Psoas muscle (tissue), 8 donors: ENCODE data around the gene PTPRM. TPM values are rescaled to one million over a fixed set of nuclear protein-coding genes. Genes with fewer than 3 reads are reported as not detected.
A peak's percentile ranks its signal among the peaks of the same experiment; 100 is the strongest.

Source experiments
- ATAC-seq, 4 donors: fragments of 200-7000 bp; cut with Tn5 transposase; one replicate each; pipeline ENCODE4 v1.9.1; 2020; ENCODE audit warnings: moderate library complexity in 3 of 4, mild to moderate bottlenecking in 2 of 4
- DNase-seq, 2 donors: peaks; one replicate each; pipeline ENCODE4 v3.0.0-alpha.2; 2020
- H3K27ac ChIP-seq: fragments of 200-600 bp; one replicate; pipeline ENCODE4 v1.8.0; 2022
- H3K27me3 ChIP-seq, 3 donors: fragments of 200-600 bp in 1 of 3; one replicate each; pipeline versions ENCODE4 v1.6.1 to v1.8.0; 2013 to 2022; ENCODE audit warnings: low read length in 2 of 3, mild to moderate bottlenecking in 2 of 3, moderate library complexity in 1 of 3; ENCODE audit not compliant: insufficient read depth in 3 of 3
- H3K36me3 ChIP-seq, 2 donors: fragments of 200-600 bp in 1 of 2; one replicate each; pipeline versions ENCODE4 v1.6.1 to v1.8.0; 2013 to 2022; ENCODE audit warnings: low read depth in 1 of 2, mild to moderate bottlenecking in 1 of 2, moderate library complexity in 1 of 2; ENCODE audit not compliant: insufficient read depth in 1 of 2
- H3K4me1 ChIP-seq: fragments of 200-600 bp; one replicate; pipeline ENCODE4 v1.8.0; 2022
- H3K4me3 ChIP-seq: fragments of 200-600 bp; one replicate; pipeline ENCODE4 v1.8.0; 2022; ENCODE audit warnings: mild to moderate bottlenecking
- H3K9me3 ChIP-seq: fragments of 200-600 bp; one replicate; pipeline ENCODE4 v1.8.0; 2022
- WGBS, 3 donors: extraction: QIAGEN DNeasy Blood & Tissue Kit; methylation state at CpG; one replicate each; pipeline versions ENCODE4 v1.1.6 to v1.1.7; 2013; 5-methylcytosine and 5-hydroxymethylcytosine counted together
- intact Hi-C, 2 donors: fragments of 100-400 bp; cut with DNase I; formaldehyde crosslinking; loops; one replicate each; pipeline versions ENCODE4 v1.11.0 to v1.14.2; 2022
- polyA plus RNA-seq, 3 donors: library from polyadenylated mRNA; stranded (reverse); fragments of 200-250 nt; gene quantifications; one replicate each; pipeline ENCODE4 v1.2.3, GENCODE V29; 2013
- total RNA-seq, 4 donors: library from RNA; stranded (reverse); fragmentation: NEBNext Ultra II Directional in 2 of 4; extraction: Animal tissue kit (Norgen Biotek cat#: 25700) in 2 of 4; gene quantifications; one replicate each; pipeline versions ENCODE4 v1.2.1 to v1.2.4, GENCODE V29; 2021 to 2023
- TF ChIP-seq, protein P1 (sequence below): fragments of 200-600 bp; IDR thresholded peaks from one replicate; pipeline ENCODE4 v1.8.0; 2022; ENCODE audit warnings: antibody characterized with exemption
- donor health status: healthy with polysubstance abuse.
- donor health status: DM: no; HTN: no; CAD: no; lungs with moderate emphysema.
- donor health status: Bipolar disorder and iron deficiency.
- donor health status: healthy.
- donor health status: DM: yes; HTN: yes; CAD: no.
- donor health status: DM: no; HTN: no; CAD: no.
- donor health status: DM: no; HTN: no; CAD: no.
- donor health status: DM: yes; HTN: yes; CAD: no.

Gene PTPRM
- total and polyA plus RNA-seq, 7 donors, result 27.4 to 78.9 (median 39.0) TPM

DNA sequence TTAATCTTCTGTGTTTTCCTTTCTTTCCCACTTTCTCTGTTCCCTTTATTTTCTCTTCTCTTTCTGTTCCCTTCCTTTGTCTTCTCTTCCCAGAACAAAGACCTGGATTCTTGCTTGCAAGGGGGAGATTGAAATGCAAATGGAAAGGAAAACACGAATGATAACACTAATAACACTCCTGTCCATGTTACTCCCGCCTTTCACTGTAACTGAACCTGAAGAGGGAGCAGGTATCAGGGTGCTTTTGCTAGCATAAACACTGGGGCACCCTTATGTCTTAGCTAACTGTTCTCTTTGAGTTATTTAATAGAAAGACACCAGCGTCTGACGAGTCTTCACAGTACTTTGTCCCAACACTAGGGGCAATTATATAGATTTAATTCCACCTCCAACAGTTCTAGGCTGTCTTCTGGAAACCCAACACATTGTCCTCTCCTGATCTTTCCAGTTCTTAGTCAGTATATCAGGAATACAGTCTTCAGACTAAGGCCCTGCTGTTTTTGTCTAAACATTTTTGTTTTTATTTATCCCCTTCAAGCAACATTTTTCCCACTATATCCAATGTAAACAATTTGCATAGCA lies 99.2 kb downstream of the PTPRM start:
- no peak overlapping the region for H3K27ac ChIP-seq
- H3K27me3 ChIP-seq, result no peaks in the 10 kb centered on the region
- H3K4me1 ChIP-seq, result peaks cover 42% of the 10 kb centered on the region
- no peak overlapping the region for H3K4me3 ChIP-seq
- intact Hi-C loops, result no loop called here
- 71 to 78% (median 76%) methylated on average over 4 of the region's 4 CpGs for WGBS, 3 donors
- no peak for ATAC-seq
- no peak for DNase-seq
- H3K36me3 ChIP-seq, result no peaks in the 10 kb centered on the region
- TF ChIP-seq, protein P1, sequence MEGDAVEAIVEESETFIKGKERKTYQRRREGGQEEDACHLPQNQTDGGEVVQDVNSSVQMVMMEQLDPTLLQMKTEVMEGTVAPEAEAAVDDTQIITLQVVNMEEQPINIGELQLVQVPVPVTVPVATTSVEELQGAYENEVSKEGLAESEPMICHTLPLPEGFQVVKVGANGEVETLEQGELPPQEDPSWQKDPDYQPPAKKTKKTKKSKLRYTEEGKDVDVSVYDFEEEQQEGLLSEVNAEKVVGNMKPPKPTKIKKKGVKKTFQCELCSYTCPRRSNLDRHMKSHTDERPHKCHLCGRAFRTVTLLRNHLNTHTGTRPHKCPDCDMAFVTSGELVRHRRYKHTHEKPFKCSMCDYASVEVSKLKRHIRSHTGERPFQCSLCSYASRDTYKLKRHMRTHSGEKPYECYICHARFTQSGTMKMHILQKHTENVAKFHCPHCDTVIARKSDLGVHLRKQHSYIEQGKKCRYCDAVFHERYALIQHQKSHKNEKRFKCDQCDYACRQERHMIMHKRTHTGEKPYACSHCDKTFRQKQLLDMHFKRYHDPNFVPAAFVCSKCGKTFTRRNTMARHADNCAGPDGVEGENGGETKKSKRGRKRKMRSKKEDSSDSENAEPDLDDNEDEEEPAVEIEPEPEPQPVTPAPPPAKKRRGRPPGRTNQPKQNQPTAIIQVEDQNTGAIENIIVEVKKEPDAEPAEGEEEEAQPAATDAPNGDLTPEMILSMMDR, result no peak
- H3K9me3 ChIP-seq, result no peaks in the 10 kb centered on the region

DNA sequence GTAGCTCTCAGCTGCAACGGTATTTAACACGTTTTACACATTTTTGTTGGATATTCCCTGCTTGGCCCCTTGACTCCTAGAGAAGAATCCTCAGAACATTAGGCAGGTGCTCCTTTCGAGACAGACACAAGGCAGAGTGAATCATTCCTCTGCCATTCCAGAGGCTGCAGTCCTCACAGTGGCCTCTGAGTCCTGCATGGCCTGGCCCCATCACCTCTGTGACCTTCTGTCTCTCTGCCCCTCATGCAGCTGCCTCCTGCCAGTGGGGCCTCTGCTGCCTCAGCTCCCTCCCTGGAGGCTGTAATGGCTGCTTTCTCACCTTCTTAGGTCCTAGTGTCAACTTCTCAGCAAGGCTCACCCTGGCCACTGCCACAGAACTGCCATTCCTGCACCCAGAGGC lies 101.3 kb downstream of the PTPRM start:
- H3K4me1 ChIP-seq, result peaks cover 40% of the 10 kb centered on the region

DNA sequence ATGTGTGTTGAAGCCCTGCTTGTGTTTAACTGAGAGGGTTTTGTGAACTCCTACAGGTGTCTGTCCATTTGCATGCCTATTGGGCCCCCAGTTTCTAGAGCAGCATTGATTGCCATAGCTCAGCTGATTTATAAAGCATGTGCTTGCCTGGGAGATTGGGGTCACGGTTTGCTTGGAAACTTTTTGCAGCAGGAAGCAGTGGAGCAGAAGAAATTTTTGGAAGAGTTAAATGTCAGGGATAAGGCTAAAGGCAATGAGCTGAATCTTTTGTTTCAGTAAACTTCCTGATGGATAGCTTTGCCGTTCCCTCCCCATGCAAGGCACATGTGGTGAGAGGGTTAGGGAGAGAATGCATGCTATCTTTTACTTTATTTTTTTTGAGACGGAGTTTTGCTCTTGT lies 102.2 kb downstream of the PTPRM start:
- intact Hi-C loops, result no loop called here
- H3K4me3 ChIP-seq, result no peak overlapping the region
- H3K27ac ChIP-seq, result no peak overlapping the region
- no peak for DNase-seq
- ATAC-seq, result no peak
- WGBS, 3 donors, result 50 to 65% (median 55%) methylated on average over 3 of the region's 3 CpGs
- no peaks in the 10 kb centered on the region for H3K36me3 ChIP-seq
- peaks cover 36% of the 10 kb centered on the region for H3K4me1 ChIP-seq
- no peaks in the 10 kb centered on the region for H3K9me3 ChIP-seq
- H3K27me3 ChIP-seq, result no peaks in the 10 kb centered on the region
- TF ChIP-seq, protein P1, result no peak

More for the DNA sequence above, 101.3 kb downstream of the PTPRM start:
- no peak overlapping the region for H3K4me3 ChIP-seq
- 85 to 96% (median 91%) methylated on average over 3 of the region's 3 CpGs for WGBS, 3 donors
- peak in 2 of 4 donors; percentile 33 to 49 for ATAC-seq
- DNase-seq, result no peak
- no peaks in the 10 kb centered on the region for H3K27me3 ChIP-seq
- H3K9me3 ChIP-seq, result no peaks in the 10 kb centered on the region
- intact Hi-C loops, result no loop called here
- no peak overlapping the region for H3K27ac ChIP-seq
- H3K36me3 ChIP-seq, result no peaks in the 10 kb centered on the region
- TF ChIP-seq, protein P1, result no peak

DNA sequence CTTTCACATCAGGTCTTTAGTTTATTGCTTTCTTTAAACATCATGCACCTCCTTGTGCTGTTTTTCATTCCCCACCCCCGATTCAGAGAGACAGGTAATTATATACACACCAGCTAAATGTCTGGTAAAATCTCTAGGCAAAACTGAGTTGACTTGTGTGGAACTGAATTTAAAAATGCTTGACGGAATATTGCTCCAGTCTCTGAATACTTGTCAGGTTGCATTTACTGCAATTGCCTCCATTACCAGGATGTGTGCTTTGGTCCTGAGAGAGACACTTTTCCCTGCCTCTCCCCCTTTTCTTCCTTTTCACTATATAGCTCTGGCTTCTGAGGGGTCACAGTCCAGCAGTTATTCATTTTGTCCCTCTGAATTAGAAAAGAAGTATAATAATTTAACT lies 104.0 kb downstream of the PTPRM start:
- TF ChIP-seq, protein P1, result no peak
- Histone ChIP-seq H3K4me1 (peaks cover 44% of the 10 kb centered on the region), H3K9me3 (no peaks in the 10 kb centered on the region), H3K4me3 (no peak overlapping the region), H3K27me3 (no peaks in the 10 kb centered on the region), H3K36me3 (no peaks in the 10 kb centered on the region), H3K27ac (no peak overlapping the region)
- ATAC-seq, result no peak
- DNase-seq, result no peak
- intact Hi-C loops, result no loop called here
- 93% methylated on average over 2 of the region's 2 CpGs for WGBS, 3 donors

DNA sequence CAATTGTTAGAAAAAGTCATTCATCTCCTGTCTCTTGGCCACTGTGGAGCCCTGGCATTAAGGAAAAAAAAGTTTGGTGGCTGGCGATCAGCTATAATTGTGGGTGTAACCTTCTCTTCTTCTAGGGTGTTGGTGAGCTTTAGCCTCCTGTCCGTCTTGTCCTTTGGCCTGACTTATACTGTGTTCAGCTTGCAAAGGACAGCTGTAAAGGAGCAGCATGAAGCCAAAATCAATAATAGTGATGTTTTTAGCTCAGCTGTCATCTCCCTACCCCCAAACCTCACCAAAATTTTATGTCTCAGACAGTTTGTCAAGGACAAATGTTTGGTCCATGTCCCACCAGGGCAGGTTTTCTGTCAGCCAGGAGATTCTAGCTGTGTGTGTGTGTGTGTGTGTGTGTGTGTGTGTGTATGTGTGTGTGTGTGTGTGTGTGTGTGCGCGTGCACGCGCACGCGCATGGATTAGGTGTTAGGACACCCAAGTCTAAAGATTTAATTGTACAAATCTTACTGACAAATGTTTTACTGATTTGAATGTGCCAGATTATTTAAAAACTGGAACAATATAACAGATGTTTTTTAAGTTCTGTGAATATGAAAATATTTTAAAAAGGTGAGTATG lies 109.2 kb downstream of the PTPRM start:
- TF ChIP-seq, protein P1, result no peak
- DNase-seq, result no peak
- H3K4me1 ChIP-seq, result peaks cover 53% of the 10 kb centered on the region
- WGBS, 3 donors, result 29 to 67% (median 39%) methylated on average over 8 of the region's 8 CpGs
- peak overlapping the region; percentile 43 for H3K27ac ChIP-seq
- no peaks in the 10 kb centered on the region for H3K27me3 ChIP-seq
- H3K9me3 ChIP-seq, result no peaks in the 10 kb centered on the region
- intact Hi-C loops, result no loop called here
- no peaks in the 10 kb centered on the region for H3K36me3 ChIP-seq
- H3K4me3 ChIP-seq, result no peak overlapping the region
- peak in 3 of 4 donors; percentile 49 to 53 (median 52) for ATAC-seq
